WI38 (cell line): ENCODE measurements around the gene NIT1.

Experiments
- H3K4me3 ChIP-seq: 2 replicates; pipeline ENCODE4 v1.5.1; 2011; ENCODE audit warnings: low read depth, mild to moderate bottlenecking, control low read depth, low read length
- TF ChIP-seq, protein P1 (sequence below): IDR thresholded peaks from 2 replicates; pipeline ENCODE4 v1.5.1; 2012; ENCODE audit warnings: low read depth, mild to moderate bottlenecking, control low read depth, low read length

The NIT1 gene

DNA sequence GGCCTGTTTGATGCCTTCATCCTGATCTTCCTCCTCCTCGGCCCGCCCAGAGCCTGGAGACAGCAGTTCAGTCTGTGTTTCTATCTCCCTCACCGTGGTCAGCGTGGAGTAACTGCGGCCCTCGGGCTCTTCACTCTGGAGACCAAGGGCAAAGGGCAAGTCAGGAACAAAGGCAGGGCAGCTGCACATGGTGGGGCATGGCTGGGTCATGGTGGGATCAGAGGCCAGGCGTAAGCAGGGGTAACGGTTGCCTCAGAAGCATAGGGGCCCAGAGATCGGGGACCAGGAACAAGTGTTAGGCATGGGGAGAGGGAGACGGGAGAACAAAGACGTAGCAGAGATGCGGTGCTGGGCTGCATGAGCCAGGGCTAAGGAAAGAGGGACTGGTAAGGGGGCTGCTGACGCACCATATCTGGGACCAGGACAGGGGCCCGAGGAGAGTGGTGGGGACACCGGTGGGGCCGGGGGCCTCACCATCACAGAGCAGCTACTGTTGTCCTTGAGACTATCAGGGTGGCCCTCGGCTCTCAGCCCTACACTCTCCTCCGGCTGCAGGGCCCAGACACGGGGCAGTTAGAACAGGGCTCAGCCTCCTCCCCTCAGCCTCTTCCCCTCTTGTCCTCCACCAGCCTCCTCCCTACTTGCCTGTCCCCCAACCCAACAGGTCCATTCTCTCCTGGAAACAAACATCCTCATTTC lies 45.0 kb upstream of the NIT1 start:
- H3K4me3 ChIP-seq, result no peak overlapping the region
- TF ChIP-seq, protein P1, sequence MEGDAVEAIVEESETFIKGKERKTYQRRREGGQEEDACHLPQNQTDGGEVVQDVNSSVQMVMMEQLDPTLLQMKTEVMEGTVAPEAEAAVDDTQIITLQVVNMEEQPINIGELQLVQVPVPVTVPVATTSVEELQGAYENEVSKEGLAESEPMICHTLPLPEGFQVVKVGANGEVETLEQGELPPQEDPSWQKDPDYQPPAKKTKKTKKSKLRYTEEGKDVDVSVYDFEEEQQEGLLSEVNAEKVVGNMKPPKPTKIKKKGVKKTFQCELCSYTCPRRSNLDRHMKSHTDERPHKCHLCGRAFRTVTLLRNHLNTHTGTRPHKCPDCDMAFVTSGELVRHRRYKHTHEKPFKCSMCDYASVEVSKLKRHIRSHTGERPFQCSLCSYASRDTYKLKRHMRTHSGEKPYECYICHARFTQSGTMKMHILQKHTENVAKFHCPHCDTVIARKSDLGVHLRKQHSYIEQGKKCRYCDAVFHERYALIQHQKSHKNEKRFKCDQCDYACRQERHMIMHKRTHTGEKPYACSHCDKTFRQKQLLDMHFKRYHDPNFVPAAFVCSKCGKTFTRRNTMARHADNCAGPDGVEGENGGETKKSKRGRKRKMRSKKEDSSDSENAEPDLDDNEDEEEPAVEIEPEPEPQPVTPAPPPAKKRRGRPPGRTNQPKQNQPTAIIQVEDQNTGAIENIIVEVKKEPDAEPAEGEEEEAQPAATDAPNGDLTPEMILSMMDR, result no peak

DNA sequence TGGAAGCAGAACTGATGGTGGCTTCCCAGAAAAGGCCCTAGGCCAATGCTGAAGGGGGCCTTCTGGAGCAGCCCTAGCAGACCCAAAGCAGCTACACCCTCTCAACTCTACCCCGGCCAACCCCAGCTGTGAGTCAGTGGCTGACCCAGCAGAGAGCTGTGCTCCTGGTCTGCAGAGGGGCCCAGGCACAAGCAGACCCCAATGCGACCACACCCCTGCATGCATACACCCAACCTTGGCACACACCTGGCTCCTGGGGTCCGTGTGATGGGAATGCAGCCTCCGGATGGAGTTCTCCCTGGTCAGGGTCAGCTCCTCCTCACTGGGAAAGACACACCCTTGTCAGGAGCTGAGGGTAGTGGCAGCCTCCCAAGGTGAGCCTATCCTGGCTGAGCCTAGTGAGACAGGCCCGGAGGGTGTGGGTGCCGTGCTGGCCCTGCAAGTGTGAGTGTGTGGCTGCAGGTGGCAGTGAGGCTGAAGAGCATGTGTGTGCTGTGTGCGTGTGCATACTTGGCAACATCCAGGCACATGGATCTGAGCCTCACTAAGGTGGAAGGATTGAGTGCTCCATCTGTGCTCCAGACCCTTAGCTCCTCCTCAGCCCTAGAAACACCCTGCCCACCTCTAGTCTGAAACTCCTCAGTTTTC lies 44.3 kb upstream of the NIT1 start:
- TF ChIP-seq, protein P1, result no peak

DNA sequence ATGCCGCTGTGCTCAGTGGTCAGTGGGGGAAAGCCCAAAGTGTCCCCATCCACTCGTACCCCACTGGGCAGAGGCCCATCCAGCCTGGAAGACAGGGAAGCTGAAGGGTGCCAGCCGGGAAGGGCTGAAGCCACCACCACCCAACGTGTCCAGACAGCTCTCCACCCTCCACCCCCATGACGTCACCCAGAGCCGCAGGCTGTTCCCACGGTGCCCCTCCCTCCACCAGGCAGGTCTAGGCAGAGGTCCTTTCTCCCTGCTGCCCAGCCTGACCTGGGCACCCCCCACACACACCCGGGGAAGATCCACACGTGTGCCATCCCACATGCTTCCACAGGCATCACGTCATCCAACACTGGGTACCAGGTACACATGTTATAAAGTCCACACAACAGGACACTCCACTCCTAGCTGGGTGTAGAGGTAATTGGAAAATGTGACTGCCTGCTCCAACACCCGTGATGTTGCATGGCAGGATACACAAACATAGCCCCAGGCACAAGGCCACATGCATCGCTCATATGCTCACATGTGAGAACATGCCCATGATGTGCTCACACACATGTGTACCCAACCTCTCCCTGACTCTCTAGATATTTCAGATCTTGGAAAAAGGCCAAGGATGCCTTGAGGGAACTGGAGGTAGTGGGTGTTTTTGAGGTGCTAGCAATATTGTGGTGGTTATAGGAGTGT lies 43.1 kb upstream of the NIT1 start:
- H3K4me3 ChIP-seq, result no peak overlapping the region
- TF ChIP-seq, protein P1, result no peak

More for the DNA sequence above, 44.3 kb upstream of the NIT1 start:
- no peak overlapping the region for H3K4me3 ChIP-seq

DNA sequence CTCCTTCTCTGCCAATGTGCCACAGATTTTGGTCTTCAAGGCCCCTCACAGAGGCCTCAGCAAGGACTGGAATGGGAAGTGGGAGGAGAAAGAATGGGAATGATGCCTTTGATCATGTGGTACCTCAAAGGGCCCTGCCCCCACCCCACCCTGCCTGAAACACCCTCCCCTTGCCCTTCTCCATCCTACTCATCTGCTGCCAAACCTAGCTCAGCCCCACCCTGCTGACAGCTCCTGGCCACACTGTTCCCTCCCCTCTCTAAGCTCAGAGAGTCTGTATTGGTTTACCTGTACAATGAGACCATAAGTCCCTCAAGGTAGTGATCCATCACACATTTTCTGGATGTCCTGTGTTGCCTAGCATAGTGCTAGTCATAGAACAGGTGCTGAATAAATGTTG lies 41.5 kb upstream of the NIT1 start:
- TF ChIP-seq, protein P1, result no peak
- H3K4me3 ChIP-seq, result no peak overlapping the region

DNA sequence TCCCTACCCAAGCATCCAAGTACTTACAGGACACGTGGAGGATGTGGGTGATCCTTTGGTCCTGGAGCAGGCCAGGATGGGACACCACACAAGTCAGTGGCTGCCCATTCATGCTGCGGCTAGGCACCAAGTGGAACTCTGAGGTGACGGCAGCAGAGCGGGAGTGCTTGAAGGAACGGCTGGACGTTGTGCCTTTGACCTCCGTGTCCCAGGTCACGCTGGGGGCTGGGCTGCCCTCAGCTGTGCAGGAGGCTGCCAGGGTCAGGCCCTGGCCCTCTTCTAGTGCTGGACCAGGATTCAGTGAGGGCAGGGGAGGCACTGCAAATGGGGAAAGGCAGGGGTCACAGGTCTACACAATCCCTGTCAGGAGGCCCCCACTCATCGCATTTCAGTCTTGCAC lies 40.5 kb upstream of the NIT1 start:
- TF ChIP-seq, protein P1, result no peak
- H3K4me3 ChIP-seq, result no peak overlapping the region

DNA sequence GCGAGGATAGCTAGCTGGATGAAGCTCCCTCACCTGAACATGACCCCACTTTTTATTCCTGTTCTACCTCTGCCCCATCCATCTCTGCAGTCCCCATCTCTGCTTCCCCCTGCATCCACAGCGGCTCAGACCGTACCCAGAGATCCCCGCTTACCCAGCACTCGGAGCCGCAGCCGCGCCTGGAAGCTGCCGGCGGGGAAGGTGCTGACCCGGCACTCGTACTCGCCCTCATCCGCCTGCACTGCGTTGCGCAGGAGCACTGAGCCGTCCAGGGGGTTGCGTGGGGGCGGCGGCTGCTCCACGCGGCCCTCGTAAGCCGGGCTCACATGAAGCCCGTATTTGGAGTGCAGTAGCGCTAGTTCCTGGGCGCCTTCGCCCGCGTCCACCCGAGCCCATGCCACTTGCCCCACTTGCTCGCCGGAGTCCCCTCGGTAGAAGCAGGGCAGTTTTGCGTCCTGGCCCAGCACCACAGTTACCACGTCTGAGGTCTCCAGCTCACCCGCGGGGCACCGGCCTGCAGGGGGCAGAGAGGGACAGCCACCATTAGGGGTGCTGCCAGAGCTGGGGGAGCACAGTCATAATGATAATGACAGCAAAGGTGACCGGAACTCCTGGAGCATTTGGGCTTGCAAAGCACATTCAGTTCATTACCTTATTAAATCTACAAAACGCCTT lies 38.3 kb upstream of the NIT1 start:
- TF ChIP-seq, protein P1, result no peak
- no peak overlapping the region for H3K4me3 ChIP-seq
